ELR (cell line): ENCODE results near the gene EDARADD.

Experiments
- DNase-seq: peaks from one replicate; pipeline ENCODE4 v3.0.0-alpha.2; 2015; ENCODE audit warnings: low read depth

EDARADD gene

GRCh38 chr1:236516929-236517704 is 123.0 kb downstream of the EDARADD start:
- peak; percentile 57 for DNase-seq

GRCh38 chr1:236518322-236518721 is 124.2 kb downstream of the EDARADD start:
- DNase-seq = peak; percentile 27

DNA sequence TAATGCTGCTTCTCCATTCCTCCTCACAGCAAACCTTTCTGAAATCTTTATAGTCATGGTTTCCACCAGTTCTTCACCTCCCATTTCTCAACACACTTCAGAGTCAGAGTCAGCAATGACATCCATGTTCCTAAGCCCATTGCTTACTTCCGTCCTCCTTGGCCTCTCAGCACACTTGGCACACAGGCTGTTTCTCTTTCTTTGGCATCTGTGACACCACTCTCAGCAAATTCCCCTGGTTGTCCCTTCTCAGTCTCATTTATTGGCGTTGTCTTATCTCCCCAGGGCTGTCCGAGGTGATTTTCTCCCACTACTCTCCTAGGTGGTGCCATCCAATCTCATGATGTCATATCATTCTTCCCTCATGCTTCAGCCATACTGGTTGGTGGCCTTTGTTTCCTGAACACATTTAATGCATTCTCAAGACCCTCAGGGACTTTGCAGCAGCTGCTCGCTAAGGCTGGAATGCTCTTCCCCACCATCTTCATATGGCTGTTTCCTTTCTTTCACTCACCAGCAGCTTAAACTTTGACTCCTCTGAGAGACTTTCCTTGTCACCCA is 126.4 kb downstream of the EDARADD start:
- DNase-seq = no peak

DNA sequence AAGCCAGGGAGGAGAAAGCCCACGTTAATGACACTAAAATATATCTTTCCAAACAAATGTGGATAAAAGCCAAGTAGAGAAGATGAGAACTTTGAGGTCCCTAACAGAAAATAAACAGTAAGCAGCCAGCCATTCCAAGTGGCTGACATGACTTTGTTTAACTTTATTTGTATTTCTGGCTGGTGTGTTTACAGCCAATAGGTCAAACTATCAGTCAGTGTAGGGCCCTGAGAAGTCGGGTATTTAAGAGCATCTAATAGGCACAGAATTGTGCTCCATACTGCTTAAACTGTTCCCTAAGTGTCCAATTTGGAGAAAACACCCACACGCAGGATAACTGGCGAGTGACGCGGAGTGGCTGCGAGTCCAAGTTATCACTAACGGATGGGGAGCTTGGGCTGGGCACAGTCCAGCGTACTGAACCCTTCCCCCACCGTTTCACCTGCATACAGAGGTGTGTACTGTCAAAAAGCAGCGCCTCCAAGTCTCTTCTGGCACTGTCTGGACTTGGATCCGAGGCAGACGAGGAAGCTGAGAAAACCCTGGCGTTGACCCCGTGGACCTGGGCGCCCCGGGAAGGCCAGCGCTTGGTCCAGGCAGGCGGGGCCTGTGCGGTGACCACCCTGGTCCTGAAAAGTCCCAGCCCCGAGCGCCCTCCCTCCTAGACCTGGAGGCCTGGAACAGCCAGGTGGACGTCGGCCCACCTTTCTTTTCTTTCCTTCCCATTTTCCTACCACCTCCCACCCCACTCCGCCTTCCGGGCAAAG is 129.0 kb downstream of the EDARADD start:
- DNase-seq = peak; percentile 16

GRCh38 chr1:236523704-236524141 is 129.6 kb downstream of the EDARADD start, which contains the start of gene LGALS8:
Gene LGALS8 (plus strand): TSS chr1:236523982. CDS start chr1:236526071, 2,089 bp downstream.
- DNase-seq = peak; percentile 90

GRCh38 chr1:236524142-236524894 is 130.2 kb downstream of the EDARADD start:
- DNase-seq = peak; percentile 89

- DNase-seq = no peak
Measured at GRCh38 chr1:236524895-236525184, 130.8 kb downstream of the EDARADD start.

DNA sequence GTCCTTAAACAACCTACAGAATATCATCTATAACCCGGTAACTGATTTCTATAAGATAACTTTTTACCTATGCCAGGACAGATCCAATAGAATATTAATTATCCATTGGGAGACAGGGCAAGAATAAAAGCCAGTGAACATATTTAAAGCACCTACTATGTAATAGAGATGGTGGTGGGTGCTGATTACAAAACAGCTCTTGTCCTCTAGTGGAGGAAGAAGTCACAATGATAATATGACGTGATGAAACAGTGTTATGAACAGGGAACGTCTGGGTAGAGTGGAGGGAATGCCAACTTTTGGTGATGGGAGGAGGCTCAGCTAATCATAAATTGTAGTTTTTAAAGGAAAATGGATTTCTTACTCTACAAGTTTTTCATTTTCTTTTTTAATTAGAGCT is 132.0 kb downstream of the EDARADD start:
- no peak for DNase-seq

DNA sequence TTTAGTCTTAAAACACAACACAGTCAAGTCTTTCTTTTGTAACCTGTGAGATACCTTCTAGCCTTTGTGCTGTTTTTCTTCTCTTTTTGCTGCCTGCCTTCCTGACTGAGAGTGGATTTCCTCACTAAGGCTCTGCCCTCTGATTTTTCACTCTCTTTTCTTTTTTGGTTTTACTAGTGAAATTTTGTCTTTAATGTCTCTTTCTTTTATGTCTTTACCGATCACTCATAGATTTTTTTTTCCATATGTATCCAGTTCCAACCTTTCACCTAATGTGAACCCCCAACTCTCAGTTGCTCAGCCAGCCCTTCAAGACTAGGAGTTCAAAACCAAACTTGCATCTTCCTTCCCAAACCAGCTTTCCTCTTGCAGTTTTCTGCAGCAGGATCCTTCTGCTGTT is 136.2 kb downstream of the EDARADD start:
- no peak for DNase-seq

GRCh38 chr1:236530959-236531358 is 136.9 kb downstream of the EDARADD start:
- no peak for DNase-seq

GRCh38 chr1:236532850-236533249 is 138.8 kb downstream of the EDARADD start:
- no peak for DNase-seq

DNA sequence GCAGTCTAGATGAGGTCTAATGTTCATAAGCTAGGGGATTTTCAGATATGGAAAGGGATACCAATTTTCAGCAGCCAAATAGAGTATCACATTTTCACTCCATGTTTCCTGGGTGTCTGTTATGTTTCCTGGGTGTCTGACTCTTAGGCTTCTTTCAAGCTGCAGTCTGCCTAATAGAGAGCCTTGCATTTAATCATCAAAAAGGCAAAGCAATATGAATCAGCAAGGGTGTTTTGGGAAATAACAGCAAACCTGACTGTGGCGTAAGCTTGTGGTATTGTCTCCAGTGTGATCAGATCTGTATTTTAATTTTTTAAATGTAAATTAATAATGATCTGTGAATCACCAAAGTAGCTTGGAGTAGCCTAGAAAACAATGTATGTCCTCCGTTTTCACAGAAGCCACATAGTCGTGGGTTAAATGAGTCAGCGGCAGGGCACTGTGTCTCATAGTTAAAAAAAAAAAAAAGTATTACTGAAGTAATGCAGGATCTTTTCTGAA is 140.1 kb downstream of the EDARADD start:
- DNase-seq = peak; percentile 85
